ENCODE data around the gene ZSCAN22.

DNA sequence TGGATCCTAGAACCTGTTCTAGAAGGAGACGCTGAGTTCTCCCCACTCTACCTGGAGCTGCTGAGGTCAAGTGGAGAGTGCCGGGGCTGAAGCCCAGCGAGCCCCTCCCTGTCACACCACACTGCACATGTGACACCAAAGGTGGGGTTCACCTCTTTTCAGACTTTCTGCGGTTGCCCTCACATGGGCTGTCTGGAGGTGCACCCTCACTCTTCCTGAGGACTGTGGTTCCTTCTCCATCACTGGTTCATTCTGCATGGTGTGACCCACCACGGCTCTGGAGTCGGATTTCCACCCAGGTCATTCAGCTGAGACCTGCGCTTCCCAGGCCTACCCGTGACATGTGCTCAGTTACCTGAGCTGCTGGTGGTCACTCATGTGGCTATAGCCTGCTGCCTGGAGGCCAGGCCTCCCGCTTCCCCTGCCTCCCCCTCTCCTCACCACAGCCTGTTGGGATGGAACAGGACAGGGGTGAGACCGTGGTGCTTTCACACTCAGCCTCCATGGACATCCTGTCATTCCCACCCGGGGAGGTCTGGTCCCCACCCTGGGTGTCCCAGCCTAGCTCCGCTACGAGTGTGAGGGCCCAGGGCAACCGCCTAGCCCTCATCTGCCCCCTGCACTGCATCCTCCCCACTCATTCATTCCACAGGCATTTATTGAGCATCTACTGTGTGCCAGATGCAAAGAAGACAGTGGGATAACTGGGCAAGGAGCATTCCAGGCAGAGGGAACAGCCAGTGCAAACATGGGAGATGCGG is 27.1 kb downstream of the ZSCAN22 start:
- no peak for TF ChIP-seq ZFX (CRISPR knock-in tag; IDR thresholded peaks at IDR 0.05; ENCODE audit: low read depth)
- no peak for TF ChIP-seq EZH2 (conservative IDR thresholded peaks at IDR 0.05; ENCODE audit: low read depth, low read length)
- TF ChIP-seq BHLHE40 (IDR thresholded peaks at IDR 0.05; ENCODE audit: low read length) = no peak
- TF ChIP-seq, protein P1, sequence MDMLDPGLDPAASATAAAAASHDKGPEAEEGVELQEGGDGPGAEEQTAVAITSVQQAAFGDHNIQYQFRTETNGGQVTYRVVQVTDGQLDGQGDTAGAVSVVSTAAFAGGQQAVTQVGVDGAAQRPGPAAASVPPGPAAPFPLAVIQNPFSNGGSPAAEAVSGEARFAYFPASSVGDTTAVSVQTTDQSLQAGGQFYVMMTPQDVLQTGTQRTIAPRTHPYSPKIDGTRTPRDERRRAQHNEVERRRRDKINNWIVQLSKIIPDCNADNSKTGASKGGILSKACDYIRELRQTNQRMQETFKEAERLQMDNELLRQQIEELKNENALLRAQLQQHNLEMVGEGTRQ (IDR thresholded peaks at IDR 0.05; ENCODE audit: low read depth, low read length) = no peak
- TF ChIP-seq, protein P1 (CRISPR knock-in tag; IDR thresholded peaks at IDR 0.05; ENCODE audit: borderline replicate concordance) = no peak
- TF ChIP-seq ZNF569 (CRISPR knock-in tag; IDR thresholded peaks at IDR 0.05; ENCODE audit: borderline replicate concordance) = no peak
